Left renal cortex interstitium (tissue), 4 donors: ENCODE data around the gene DBP. TPM values are rescaled to one million over a fixed set of nuclear protein-coding genes. Genes with fewer than 3 reads are reported as not detected.
"Not testable (repeated sequence)": the region's sequence is repeated elsewhere in the genome, so short reads cannot be mapped to it uniquely, and the experiment has no call there.

ENCODE experiments used
- DNase-seq, 4 donors: peaks; one replicate each; pipeline ENCODE4 v3.0.0-alpha.2; 2013; ENCODE audit warnings: low read depth in 4 of 4, low spot score in 2 of 4, missing footprints in 1 of 4
- polyA plus RNA-seq, 4 donors: library from polyadenylated mRNA; unstranded; fragments of 120-200 nt; gene quantifications; one replicate each; pipeline ENCODE4 v1.2.1, GENCODE V29; 2013; ENCODE audit not compliant: insufficient read length in 4 of 4

DBP gene
- polyA plus RNA-seq, 4 donors: 11.3 to 15.7 (median 13.2) TPM

GRCh38 chr19:48668332-48668731 is 31.2 kb upstream of the DBP start:
- no peak for DNase-seq

DNA sequence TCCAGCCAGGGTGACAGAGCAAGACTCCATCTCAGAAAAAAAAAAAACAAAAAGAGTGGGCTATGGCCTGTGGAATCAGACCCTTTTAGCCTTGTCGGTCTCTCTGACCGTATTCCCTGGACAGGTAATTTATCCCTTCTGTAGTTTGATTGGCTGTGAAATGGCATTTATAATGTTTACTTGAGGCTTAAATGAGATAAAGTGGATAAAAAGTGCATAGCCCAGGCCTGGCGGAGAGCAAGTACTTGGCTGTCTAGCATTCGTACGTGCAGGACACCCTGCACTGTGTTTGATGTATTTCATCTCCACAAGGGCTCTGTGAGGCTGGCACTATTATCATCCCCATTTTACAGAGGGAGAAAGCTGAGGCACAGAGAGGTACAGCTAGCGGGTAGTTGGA is 28.6 kb upstream of the DBP start:
- no peak for DNase-seq

GRCh38 chr19:48664476-48664875 is 27.3 kb upstream of the DBP start:
- DNase-seq: no peak

DNA sequence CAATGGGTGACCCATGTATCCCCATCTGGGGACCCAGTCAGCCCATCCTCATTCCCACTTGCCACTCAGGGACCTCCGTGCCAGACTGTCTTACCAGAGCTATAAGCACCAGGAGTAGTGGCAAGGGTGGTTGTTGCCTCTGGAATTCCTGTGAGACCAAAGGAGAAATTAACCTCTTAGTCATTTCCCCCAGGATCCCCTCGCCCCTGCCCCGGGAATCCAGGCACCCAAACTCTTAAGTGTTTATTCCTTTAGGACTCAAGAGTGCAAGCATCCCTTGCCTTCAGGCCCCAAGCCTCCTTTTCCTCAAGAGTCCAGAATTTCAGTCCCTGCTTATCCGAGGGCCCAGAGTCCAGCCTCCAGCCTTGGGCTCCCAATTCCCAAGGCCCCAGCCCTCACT is 26.5 kb upstream of the DBP start:
- no peak for DNase-seq

GRCh38 chr19:48661711-48662090 is 24.5 kb upstream of the DBP start:
- no peak for DNase-seq

DNA sequence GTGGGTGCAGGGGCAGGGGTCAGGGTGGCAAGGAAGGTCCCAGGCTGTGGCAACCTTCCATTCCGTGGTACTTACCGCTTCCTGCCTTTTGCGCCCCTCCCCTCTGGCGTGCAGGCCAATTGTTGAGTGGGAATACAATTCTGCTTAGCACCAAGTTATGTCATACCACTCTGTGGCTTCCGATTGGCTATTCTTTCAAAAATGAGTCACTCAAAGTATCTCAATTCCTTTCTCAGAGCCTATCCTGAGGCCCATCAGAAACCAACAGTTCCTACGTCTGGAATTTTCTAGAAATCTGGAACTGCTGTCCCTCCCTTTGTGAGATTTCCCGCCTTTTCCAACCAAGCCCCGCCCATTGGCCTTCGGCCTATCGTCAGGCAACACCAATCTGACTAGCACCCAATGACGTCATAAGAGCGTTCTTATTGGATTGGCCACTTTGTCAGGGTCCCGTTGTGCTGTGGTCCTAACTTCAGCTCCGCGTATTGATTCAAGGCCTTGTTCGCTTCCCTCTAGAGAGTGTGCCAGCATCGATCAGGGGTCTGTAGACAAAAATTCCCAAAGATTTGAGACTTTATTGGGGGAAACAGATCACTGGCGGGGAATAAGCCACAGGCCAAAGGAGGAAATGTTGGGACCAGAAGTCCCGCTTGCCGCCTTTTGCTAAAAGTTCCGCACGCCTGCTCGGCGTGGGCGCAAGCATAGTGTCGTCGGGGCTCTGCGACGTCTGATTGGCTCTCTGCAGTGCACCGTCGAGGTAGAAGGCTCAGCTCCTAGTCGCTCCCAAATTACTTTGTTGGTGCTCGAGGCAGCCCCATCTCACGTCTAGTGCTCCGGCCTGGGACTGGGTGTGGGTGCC is 23.9 kb upstream of the DBP start:
- no peak for DNase-seq

GRCh38 chr19:48659768-48660167 is 22.6 kb upstream of the DBP start:
- DNase-seq: no peak

DNA sequence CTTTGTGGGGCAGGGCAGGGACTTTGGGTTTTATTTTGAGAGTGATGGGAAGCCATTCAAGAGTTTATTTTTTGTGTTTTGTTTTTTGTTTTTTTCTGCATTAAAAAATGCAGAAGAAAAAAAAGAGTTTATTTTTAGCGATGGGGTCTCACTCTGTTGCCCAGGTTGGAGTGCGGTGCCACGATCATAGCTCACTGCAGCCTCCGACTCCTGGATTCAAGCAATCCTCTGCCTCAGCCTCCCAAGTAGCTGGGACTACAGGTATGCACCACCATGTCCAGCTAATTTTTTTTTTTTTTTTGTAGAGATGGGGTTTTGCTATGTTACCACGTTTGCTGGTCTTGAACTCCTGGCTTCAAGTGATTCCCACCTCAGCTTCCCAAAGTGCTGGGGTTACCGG is 21.3 kb upstream of the DBP start:
- no peak for DNase-seq

- DNase-seq: not testable (repeated sequence)
Measured at GRCh38 chr19:48657828-48658227, 20.6 kb upstream of the DBP start.

DNA sequence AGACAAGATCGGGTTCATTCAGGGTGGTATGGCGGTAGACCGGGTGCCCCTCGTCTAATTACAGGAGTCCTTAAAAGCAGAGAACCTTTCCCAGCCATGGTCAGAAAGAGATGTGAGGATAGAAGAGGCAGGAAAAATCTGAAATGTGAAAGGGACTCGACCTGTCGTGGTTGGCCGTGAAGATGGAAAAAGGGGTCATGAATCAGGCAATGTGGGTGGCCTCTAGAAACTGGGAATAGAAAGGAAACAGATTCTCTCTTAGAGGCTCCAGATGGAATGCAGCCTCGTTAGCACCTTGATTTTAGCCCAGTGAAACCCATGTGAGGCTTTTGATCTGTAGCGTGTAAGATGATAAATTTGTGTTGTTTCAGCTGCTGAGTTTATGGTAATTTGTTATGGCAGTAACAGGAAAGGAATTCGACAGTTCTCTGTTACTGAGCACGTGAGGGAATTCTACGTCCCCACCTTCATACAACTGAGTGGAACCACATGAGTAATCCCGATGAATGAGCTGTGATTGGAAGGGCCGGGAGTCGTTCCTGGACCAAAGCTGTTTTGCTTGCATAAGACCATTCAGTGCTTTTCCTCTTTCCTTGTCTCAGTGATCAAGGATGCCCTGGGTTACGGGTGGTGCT is 19.8 kb upstream of the DBP start:
- peak in 1 of 4 donors; percentile 55 for DNase-seq

DNA sequence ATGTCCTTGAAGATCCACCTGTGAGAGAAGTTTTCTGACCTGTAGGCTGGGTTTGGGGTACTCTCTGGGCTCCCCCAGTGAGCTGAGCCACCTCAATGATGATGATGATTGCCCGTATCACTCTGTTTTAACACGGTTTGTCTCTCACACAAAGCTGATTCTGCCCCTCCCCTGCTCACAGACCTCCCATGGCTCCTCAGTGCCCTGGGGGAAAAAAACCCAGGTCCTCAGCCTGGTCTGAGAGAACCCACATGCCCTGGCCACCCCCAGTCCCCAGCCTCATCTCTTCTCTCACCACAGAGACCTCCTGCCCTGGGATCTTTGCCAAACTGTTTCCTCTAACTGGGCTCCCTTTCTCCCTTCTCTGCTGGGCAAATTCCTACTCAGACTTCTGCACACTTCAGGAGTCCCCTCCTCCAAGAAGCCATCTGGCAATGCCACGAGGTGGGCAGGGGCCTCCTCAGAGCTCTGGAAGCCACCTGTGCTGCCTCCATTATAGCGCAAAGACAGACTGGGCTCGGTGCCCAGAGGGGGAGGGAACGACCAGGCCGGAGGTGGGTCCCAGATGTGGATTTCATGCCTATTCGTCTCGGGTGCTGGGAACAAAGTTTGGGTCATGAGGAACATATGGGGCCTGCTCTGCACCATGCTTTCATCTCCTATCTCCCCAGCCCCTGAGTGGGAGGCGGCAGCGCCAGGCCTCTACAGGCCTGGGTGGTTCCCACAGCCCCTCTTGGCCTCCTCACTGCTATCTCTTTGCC is 17.3 kb upstream of the DBP start:
- DNase-seq: no peak

GRCh38 chr19:48651683-48652048 is 14.5 kb upstream of the DBP start:
- DNase-seq: no peak

DNA sequence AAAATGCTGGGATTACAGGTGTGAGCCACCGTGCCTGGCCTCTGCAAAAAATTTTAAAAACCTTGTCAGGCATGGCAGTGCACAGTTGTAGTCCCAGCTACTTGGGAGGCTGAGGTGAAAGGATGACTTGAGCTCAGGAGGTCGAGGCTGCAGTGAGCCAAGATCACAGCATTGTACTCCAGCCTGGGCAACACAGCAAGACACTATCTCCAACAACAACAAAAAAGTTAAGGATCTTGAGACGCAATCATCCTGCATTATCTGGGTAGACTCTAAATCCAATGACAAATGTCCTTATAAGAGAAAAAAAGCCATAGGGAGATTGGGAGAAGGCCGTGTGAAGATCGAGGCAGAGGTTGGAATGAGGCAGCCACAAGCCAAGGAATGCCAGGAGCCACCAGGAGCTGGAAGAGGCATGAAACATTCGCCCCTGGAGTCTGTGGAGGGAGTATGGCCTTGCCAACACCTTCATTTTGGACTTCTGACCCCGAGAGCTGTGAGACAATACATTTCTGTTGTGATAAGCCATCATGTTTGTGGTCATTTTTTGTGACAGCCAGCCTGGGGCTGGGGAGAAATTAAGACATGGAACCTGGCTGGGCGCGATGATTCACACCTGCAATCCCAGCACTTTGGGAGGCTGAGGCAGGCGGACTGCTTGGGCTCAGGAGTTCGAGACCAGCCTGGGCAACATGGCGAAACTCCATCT is 13.9 kb upstream of the DBP start:
- DNase-seq: no peak

- no peak for DNase-seq
Measured at GRCh38 chr19:48648134-48648533, 11.0 kb upstream of the DBP start.

- no peak for DNase-seq
Measured at GRCh38 chr19:48646722-48647216, 9.6 kb upstream of the DBP start.

DNA sequence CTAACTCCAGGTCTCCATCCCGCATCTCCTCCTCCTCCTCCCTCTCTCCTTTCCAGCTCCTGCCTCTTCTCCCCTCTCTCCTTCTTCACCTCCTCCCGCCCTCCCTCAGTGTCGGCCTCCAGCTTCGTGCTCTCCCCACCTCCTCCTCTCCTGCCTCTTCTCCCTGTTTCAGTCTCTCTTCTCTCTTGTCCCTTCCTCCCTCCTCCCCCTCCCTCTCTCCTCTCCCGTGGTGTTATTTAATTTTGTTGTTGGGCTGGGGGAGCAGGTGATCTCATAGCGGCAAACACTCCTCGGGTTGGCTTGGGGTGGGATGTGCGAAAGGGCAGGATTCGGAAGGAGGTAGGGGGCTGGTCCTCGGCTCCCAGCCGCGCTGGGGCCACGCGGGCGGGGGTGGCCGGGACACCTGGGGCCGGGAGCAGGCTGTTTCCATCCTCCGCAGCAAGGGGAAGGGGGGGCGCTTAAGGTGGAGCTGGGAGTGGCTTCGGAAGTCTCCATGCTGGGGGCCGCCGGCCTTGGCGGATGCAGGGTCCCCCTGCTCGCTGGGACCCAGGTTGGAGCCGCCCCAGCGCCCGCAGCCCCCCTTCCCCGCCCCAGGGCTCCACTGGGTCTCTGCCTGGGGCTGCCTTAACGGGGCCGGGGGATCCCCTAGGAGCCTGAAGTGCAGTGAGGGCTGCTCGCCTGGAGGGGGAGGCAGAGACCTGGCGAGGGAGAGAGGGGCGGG is 9.0 kb upstream of the DBP start, which contains the start of gene CA11:
Gene CA11 (minus strand): TSS at position 187 of the 721 bp plus-strand sequence. CDS start 555 bp downstream, outside the sequence.
- DNase-seq: peak in 2 of 4 donors; percentile 85 to 91

DNA sequence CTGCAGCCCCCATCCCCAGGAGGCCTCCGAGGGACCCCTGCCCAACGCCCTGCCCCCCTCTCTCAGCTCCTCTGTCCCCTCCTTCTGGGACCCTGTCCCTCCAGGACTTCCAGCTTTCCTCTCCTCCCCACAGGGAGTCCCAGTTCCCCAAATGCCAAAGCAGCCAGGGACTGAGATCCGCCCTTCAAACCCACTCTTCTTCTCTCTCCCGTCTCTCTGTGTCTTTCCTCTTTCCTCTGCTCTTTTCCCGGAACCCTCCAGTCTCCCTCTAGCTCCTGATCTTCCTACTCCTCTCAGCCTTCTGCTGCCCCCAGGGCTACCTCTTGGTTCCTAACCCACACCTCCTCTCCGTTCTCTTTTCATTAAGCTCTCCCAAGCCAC is 8.4 kb upstream of the DBP start:
- DNase-seq: no peak

DNA sequence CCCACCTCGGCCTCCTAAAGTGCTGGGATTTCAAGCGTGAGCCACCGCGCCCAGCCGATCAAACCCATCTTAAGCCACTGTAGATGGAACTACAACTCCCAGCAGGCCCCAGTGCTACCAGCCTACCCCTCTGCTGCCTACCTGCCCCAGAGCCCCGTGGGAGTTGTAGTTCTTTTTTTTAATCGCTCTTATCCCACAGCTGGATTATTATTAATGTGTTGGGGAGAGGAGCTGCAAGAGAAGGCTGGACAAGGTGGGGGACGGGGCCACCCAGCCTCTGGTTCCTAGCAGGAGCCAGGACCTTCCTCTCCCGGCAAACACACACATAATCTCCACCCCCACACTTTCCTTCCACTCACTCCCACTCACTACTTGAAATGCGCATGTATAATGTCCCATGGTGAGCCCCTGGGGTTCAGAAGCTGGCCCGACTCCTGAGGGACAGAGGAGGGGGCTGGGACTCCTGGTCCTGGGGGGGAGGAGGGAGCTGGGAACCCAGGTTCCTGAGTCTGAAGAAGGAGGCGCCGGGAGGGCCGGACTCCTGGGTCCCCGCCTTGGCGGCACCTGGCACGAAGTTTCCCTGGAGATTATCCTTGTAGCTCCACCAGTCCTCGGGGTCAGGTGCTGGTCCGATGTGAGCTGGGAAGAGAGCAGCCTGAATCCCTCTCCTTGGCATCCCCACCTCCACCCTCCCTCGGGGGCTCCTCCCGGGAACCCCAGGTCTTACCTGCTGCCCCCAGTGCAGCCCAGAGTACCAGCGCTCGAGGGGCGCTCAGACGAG is 7.8 kb upstream of the DBP start:
- peak in 2 of 4 donors; percentile 57 to 61 for DNase-seq

- DNase-seq: no peak
Measured at GRCh38 chr19:48644355-48644754, 7.2 kb upstream of the DBP start.
